Muscle layer of duodenum (tissue), 2 donors: ENCODE data around the gene XYLT2.
A peak's percentile ranks its signal among the peaks of the same experiment; 100 is the strongest.

Source experiments
- H3K27ac ChIP-seq: one replicate; pipeline ENCODE4 v1.7.0; 2013; ENCODE audit warnings: mild to moderate bottlenecking, low read length
- H3K27me3 ChIP-seq: one replicate; pipeline ENCODE4 v1.7.0; 2013; ENCODE audit warnings: low read depth, mild to moderate bottlenecking, control low read depth, low read length
- H3K36me3 ChIP-seq, 2 donors: one replicate each; pipeline ENCODE4 v1.7.0; 2013; ENCODE audit warnings: low read length in 2 of 2, control low read depth in 1 of 2, mild to moderate bottlenecking in 1 of 2; ENCODE audit not compliant: insufficient read depth in 2 of 2, control insufficient read depth in 1 of 2
- H3K4me1 ChIP-seq, 2 donors: one replicate each; pipeline ENCODE4 v1.7.0; 2013; ENCODE audit warnings: low read length in 2 of 2, mild to moderate bottlenecking in 2 of 2, control low read depth in 1 of 2, moderate library complexity in 1 of 2; ENCODE audit not compliant: insufficient read depth in 2 of 2, control insufficient read depth in 1 of 2
- H3K4me3 ChIP-seq, 2 donors: one replicate each; pipeline ENCODE4 v1.7.0; 2013; ENCODE audit warnings: low read length in 2 of 2, low read depth in 1 of 2, mild to moderate bottlenecking in 1 of 2
- H3K9me3 ChIP-seq, 2 donors: one replicate each; pipeline ENCODE4 v1.7.0; 2013; ENCODE audit warnings: low read length in 2 of 2, control low read depth in 1 of 2, mild to moderate bottlenecking in 1 of 2; ENCODE audit not compliant: control insufficient read depth in 1 of 2
- donor health status: healthy.

Gene XYLT2

GRCh38 chr17:50371526-50371925 lies 25.6 kb downstream of the XYLT2 start:
- Histone ChIP-seq H3K9me3 (no peaks in the 10 kb centered on the region), H3K4me3 (peak overlapping the region; percentile 85 to 94), H3K36me3 (peaks cover 41 to 42% of the 10 kb centered on the region in 2 donors), H3K4me1 (peaks cover 3 to 21% of the 10 kb centered on the region in 2 donors), H3K27ac (no peak overlapping the region), H3K27me3 (no peaks in the 10 kb centered on the region)

- Histone ChIP-seq H3K4me3 (peak overlapping the region; percentile 85 to 94), H3K27me3 (no peaks in the 10 kb centered on the region), H3K9me3 (no peaks in the 10 kb centered on the region), H3K27ac (peak overlapping the region; percentile 99), H3K36me3 (peaks cover 33 to 35% of the 10 kb centered on the region in 2 donors), H3K4me1 (peaks cover 3 to 21% of the 10 kb centered on the region in 2 donors)
Measured at GRCh38 chr17:50372222-50372757, 26.4 kb downstream of the XYLT2 start.

DNA sequence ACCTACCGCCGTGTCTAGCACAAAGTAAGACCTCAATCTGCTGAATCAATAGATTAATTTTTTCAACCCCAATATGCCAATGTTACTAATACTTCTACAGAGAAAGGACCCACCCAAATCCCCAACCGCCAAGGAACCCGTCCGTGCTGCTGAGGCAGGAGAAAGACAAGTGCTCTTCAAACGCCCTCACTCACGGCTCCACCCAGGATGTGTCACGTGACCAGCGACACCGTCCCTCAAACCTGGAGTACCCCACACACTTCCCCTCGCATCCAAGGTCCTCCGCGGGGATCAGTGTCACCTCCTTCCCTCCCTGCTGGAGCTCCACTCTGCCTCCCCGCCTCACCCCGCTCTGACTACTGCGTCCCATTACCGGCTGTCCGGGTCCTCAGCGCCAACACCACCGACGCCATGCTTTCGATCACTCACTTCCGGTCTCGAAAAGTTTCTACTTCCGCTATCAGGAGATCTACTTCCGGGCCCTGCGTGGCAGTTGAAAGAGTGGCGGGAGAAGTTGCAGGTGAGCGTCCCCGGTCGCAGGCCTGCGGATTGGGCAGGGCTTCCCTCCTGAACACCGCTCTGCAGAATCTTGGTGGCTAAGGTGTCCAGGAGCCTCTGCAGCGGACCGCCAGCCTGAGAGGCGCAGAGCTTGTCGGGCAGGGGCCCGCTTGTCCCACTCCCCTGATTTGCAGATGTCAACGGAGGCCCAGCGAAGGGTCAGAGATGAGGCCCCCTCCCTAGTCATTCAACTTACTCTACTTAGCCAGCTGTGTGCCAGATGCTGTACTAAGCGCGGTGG lies 27.0 kb downstream of the XYLT2 start, which contains the start of the genes EME1 and MRPL27:
EME1 (plus strand) TSS at position 472 of the 799 bp plus-strand sequence. CDS start 1,980 bp downstream, outside the sequence.
MRPL27 (minus strand) TSS at position 427 of the 799 bp plus-strand sequence; CDS start at position 413, 14 bp downstream.
- Histone ChIP-seq H3K9me3 (no peaks in the 10 kb centered on the region), H3K36me3 (peaks cover 26 to 28% of the 10 kb centered on the region in 2 donors), H3K27ac (peak within 1 kb of the TSS; percentile 99), H3K4me1 (peaks cover 3 to 21% of the 10 kb centered on the region in 2 donors), H3K4me3 (peak within 1 kb of the TSS; percentile 85 to 94), H3K27me3 (no peaks in the 10 kb centered on the region)

- peaks cover 3 to 21% of the 10 kb centered on the region in 2 donors for H3K4me1 ChIP-seq
- H3K36me3 ChIP-seq = peaks cover 19 to 21% of the 10 kb centered on the region in 2 donors
- H3K4me3 ChIP-seq = peak overlapping the region in 1 of 2 donors; percentile 94
- no peak overlapping the region for H3K27ac ChIP-seq
- H3K27me3 ChIP-seq = no peaks in the 10 kb centered on the region
- H3K9me3 ChIP-seq = no peaks in the 10 kb centered on the region
Measured at GRCh38 chr17:50373705-50374104, 27.8 kb downstream of the XYLT2 start.

DNA sequence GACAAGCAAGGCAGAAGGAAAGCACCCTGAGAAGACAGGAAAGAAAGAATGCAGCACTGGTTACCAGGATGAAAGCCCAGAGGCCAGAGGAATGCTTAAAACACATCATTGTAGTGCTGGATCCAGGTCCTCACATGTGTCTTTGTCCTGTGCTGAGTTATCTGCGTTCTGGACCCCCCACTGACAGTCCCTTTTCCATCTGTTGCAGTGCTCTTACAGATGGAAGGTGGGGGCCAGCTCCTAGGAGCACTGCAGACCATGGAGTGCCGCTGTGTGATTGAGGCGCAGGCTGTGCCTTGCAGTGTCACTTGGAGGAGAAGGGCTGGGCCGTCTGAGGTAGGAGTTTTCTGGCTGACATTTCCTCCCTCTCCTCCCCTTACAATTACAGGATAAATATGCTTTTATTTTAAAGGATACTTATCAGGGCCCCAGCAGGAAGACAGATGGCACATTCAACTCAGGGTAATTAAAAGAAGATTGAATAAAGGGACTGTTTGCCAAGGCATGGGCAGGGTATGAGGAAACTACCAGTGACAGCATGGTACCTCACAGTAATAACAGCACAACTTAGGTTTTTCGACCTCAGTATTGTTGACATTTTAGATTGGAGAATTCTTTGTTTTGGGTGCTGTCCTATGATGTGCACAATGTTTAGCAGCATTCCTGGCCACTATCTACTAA lies 30.1 kb downstream of the XYLT2 start:
- Histone ChIP-seq H3K36me3 (peaks cover 5 to 8% of the 10 kb centered on the region in 2 donors), H3K27ac (no peak overlapping the region), H3K4me1 (peaks cover 3 to 19% of the 10 kb centered on the region in 2 donors), H3K4me3 (no peak overlapping the region), H3K9me3 (no peaks in the 10 kb centered on the region), H3K27me3 (no peaks in the 10 kb centered on the region)

DNA sequence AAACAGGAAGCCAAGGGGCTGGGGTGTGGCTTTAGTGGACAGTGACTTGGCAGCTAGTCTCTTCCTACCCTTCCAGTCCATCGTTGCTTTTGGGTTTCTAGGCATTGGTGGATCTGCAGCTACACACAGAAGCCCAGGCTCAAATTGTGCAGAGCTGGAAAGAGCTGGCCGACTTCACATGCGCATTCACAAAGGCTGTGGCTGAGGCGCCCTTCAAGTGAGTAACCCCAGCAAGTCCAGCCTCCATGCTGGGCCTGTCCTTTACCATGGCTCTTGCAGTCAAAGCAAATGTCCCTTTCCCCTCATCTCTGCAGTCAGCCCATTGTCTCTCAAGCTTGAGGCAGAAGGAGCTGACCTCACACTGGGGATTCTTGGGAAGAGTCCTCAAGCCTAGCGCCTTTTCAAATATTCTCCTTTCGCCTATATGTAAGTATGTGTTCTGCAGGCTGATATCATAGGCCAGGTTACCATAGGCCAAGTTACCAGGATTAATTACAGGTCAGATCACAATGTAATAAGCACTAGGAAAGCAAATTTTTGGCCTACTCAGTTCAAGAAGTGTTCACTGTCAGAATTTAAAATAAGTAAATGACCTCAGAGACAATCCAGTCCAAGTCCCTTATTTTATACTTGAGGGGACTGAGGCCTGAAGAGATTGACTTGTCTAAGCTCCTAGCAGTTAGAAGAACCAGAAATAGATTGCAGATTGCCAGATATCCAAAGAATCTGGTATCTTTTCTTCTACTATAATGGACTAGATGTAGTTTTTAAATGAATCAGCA lies 33.6 kb downstream of the XYLT2 start:
- no peaks in the 10 kb centered on the region for H3K9me3 ChIP-seq
- no peak overlapping the region for H3K4me3 ChIP-seq
- no peaks in the 10 kb centered on the region for H3K4me1 ChIP-seq
- no peak overlapping the region for H3K27ac ChIP-seq
- H3K27me3 ChIP-seq = no peaks in the 10 kb centered on the region
- peaks cover 19 to 40% of the 10 kb centered on the region in 2 donors for H3K36me3 ChIP-seq

DNA sequence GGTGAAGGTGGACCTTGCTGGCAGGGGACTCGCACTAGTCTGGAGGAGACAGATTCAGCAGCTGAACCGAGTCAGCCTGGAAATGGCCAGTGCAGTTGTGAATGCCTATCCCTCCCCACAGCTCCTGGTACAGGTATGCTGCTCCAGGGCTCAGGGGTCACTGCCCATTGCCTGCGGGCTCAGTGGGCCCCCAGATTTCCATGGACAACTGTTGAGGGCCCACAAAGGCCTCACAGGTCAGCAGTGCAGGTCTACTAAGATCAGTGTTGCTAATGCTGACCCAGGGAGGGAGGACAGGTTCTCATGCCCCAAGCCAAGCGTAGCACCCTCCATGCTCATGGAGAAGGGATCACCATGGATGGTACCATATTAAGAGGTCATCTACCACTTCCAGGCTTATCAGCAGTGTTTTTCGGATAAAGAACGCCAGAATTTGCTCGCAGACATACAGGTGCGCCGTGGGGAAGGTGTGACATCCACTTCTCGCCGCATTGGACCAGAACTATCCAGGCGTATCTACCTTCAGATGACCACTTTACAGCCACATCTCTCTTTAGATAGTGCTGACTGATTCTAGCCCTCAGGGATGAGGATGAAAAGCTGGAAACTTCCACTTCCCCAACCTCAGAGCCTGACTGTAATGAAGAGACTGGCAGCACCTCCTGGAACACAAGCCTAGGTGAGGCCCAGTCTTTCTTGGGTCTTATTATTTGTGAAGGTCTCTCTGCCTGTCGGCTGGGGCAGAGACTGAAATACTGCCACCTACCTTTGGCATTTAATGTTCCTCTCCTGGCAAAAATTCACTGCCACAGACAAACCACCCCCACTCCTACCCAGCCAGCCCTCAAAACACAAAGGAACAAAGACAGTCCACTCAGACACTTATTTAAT lies 34.7 kb downstream of the XYLT2 start:
- H3K27ac ChIP-seq = no peak overlapping the region
- H3K36me3 ChIP-seq = peaks cover 29 to 51% of the 10 kb centered on the region in 2 donors
- no peaks in the 10 kb centered on the region for H3K4me1 ChIP-seq
- no peaks in the 10 kb centered on the region for H3K27me3 ChIP-seq
- no peak overlapping the region for H3K4me3 ChIP-seq
- H3K9me3 ChIP-seq = no peaks in the 10 kb centered on the region

DNA sequence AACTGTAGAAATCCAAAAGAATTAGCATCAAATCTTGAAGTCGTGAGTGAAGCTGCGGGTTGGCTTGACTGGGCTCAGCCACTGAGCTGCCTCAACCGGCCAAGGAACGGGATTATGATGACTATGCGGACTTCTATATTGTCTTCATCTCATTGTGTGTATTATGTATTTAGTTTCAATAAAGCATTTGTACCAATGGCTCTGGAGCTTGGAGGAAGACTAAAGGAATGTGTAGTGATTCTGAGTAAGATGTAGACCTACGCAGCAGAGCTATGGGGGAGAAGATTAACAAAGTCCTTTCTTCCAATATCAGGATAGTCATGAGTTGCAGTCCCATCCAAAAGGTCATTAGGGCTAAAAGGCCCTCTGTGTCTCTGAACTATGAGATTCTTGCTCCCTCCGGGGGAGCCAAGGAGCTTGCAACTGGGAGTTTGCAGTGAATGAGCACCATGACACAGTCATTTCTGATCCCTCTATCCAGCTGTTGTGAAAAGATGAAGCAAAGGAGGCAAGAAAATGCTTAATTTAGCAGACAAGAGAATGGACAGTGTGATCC lies 35.4 kb downstream of the XYLT2 start:
- Histone ChIP-seq H3K27me3 (no peaks in the 10 kb centered on the region), H3K36me3 (peaks cover 34 to 58% of the 10 kb centered on the region in 2 donors), H3K9me3 (no peaks in the 10 kb centered on the region), H3K27ac (no peak overlapping the region), H3K4me3 (no peak overlapping the region), H3K4me1 (no peaks in the 10 kb centered on the region)

DNA sequence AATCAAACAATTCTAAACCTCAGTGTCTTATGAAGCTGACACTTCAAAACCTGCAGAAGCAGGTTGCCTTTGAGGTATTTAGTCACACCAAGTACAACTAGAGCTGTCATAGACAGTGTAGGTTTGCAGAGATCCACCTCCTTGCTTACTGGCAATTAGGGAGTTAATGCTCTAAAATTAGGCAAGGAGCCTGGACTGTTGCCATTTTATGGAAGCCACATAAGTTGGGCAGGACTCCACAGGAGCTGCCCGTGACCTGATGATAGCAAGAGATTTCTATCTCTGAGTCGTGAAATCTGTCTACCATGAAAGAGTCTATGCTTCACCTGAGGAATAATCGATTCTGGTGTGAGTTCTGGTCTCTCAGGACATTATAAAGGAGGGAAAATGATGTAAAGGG lies 36.0 kb downstream of the XYLT2 start:
- Histone ChIP-seq H3K27me3 (no peaks in the 10 kb centered on the region), H3K4me1 (no peaks in the 10 kb centered on the region), H3K4me3 (no peak overlapping the region), H3K27ac (no peak overlapping the region), H3K9me3 (no peaks in the 10 kb centered on the region), H3K36me3 (peaks cover 39 to 64% of the 10 kb centered on the region in 2 donors)

DNA sequence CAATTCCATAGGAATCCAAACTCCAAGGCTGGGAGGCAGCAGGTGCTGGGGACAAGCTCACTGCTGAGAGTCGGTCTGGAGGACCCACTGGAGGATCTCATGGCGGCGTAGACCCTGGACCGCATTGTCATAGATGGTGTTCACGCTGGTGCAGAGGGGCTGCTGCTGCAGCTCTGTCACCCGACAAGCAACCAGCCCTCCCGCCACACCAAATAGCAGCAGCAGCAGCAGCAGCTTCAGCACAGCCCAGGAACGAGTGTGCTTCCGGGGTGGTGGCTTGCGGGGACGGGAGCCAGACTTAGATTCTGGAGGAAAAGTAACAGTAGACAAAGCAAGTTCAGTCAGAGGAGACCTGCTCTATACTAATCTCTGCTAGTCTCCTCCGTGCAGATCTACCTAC lies 37.0 kb downstream of the XYLT2 start:
- H3K27me3 ChIP-seq = no peaks in the 10 kb centered on the region
- H3K27ac ChIP-seq = no peak overlapping the region
- no peak overlapping the region for H3K4me3 ChIP-seq
- H3K4me1 ChIP-seq = no peaks in the 10 kb centered on the region
- peaks cover 50 to 74% of the 10 kb centered on the region in 2 donors for H3K36me3 ChIP-seq
- H3K9me3 ChIP-seq = no peaks in the 10 kb centered on the region
